Measurements from ENCODE around the gene TGOLN2.
"Not testable (repeated sequence)": the region's sequence is repeated elsewhere in the genome, so short reads cannot be mapped to it uniquely, and the experiment has no call there.

The TGOLN2 gene

GRCh38 chr2:85327822-85328617, at the start of gene TGOLN2:
Gene TGOLN2 (minus strand): TSS chr2:85327989. CDS start chr2:85327962, 27 bp downstream.
- DNase-seq = peak; percentile 96

- DNase-seq = no peak
These were observed 49.3 kb upstream of the TGOLN2 start for GRCh38 chr2:85377083-85377482.

GRCh38 chr2:85376291-85377065, 48.7 kb upstream of the TGOLN2 start:
- DNase-seq = no peak

GRCh38 chr2:85371045-85371444, 43.3 kb upstream of the TGOLN2 start:
- no peak for DNase-seq

GRCh38 chr2:85369500-85369899, 41.7 kb upstream of the TGOLN2 start:
- DNase-seq = no peak

GRCh38 chr2:85368921-85369320, 41.1 kb upstream of the TGOLN2 start:
- DNase-seq = no peak

GRCh38 chr2:85367180-85367579, 39.4 kb upstream of the TGOLN2 start:
- no peak for DNase-seq

- not testable (repeated sequence) for DNase-seq
These were observed 35.0 kb upstream of the TGOLN2 start for GRCh38 chr2:85362653-85363387.

GRCh38 chr2:85357736-85358135, 29.9 kb upstream of the TGOLN2 start:
- DNase-seq = no peak

- no peak for DNase-seq
These were observed 28.4 kb upstream of the TGOLN2 start for GRCh38 chr2:85356186-85356585.

- DNase-seq = no peak
These were observed 27.7 kb upstream of the TGOLN2 start for GRCh38 chr2:85355521-85355920.

- DNase-seq = no peak
These were observed 27.3 kb upstream of the TGOLN2 start for GRCh38 chr2:85355073-85355410.

GRCh38 chr2:85354286-85355072, 26.7 kb upstream of the TGOLN2 start, which contains the start of the genes ELMOD3 and RETSAT:
Gene ELMOD3 (plus strand): TSS chr2:85354769. CDS start chr2:85357199, 2,430 bp downstream.
Gene RETSAT (minus strand): TSS chr2:85354528. CDS start chr2:85354507, 21 bp downstream.
- peak; percentile 99 for DNase-seq

- no peak for DNase-seq
These were observed 26.1 kb upstream of the TGOLN2 start for GRCh38 chr2:85353876-85354285.

GRCh38 chr2:85347599-85347998, 19.8 kb upstream of the TGOLN2 start:
- DNase-seq = no peak

GRCh38 chr2:85344356-85344954, 16.7 kb upstream of the TGOLN2 start:
- DNase-seq = no peak

- DNase-seq = not testable (repeated sequence)
These were observed 15.6 kb upstream of the TGOLN2 start for GRCh38 chr2:85343207-85343895.

GRCh38 chr2:85342156-85342555, 14.4 kb upstream of the TGOLN2 start:
- DNase-seq = no peak

- DNase-seq = no peak
These were observed 13.7 kb upstream of the TGOLN2 start for GRCh38 chr2:85341269-85342029.

- no peak for DNase-seq
These were observed 12.5 kb upstream of the TGOLN2 start for GRCh38 chr2:85340034-85340892.

Measured in inflammatory macrophage treated with lipopolysaccharide for 4 hours (primary cell).